ENCODE measurements around the gene SYCN. TPM values are rescaled to one million over a fixed set of nuclear protein-coding genes. Genes with fewer than 3 reads are reported as not detected.

SYCN gene
- total RNA-seq, 1 donor from 2014 or later = not detected

DNA sequence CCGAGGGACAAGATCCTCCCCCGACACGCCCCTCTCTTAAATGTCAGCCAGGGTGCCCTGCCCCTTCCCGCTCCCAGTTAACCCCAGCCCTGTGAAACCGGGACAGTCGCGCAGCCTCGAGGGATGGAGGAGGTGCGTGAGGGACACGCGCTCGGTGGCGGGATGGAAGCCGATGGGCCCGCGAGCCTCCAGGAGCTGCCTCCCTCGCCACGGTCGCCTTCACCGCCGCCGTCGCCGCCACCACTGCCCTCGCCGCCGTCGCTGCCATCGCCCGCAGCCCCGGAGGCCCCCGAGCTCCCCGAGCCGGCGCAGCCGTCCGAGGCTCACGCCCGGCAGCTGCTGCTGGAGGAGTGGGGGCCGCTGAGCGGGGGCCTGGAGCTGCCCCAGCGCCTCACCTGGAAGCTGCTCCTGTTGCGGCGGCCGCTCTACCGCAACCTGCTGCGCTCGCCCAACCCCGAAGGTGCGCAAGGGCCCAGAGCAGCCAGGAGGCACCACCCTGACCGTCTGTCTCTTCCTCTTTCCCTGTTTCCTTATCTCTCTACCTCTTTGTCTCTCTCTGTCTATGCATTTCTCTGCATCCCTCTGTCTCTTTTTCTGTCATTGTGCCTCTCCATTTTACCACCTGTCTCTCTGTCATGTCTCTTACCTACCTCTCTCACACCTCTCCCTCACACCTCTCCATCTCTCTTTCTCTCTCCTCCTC, 7.1 kb downstream of the SYCN start, which contains the start of gene NCCRP1:
TSS of gene NCCRP1 (plus strand) at position 105 of the 703 bp plus-strand sequence. CDS start at position 124, 19 bp downstream.
- no peaks in the 10 kb centered on the region for H3K9me3 Mint-ChIP-seq
- no peak within 1 kb of the TSS for H3K4me3 Mint-ChIP-seq (ENCODE audit: low read depth)
- peaks cover 5% of the 10 kb centered on the region for H3K4me1 Mint-ChIP-seq (ENCODE audit: low read depth)
- intact Hi-C loops (cut with micrococcal nuclease) = no loop called here
- peaks cover 51% of the 10 kb centered on the region for H3K27me3 Mint-ChIP-seq (ENCODE audit: low read depth)
- H3K27ac Mint-ChIP-seq = no peak within 1 kb of the TSS
- DNase-seq (ENCODE audit: low spot score) = no peak
- no peaks in the 10 kb centered on the region for H3K36me3 Mint-ChIP-seq (ENCODE audit: low read depth)

DNA sequence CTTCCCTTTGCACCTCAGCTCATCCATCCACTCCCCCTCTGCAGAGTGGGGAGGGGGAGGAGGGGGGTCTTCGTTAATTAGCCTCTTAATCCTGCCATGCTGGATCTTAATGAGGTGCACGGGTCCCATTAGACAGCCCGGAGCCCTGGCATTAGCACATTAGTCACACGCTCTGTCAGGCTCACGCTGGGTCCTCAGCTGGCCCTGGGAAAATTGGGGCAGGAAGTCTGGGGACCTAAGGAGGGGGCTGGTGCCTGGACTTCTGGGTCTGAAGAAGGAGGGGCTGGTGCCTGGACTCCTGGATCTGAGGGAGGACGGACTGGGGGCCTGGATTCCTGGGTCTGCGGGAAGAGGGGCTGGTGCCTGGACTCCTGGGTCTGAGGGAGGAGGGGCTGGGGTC, 7.7 kb downstream of the SYCN start:
- DNase-seq (ENCODE audit: low spot score) = no peak
- Mint-ChIP-seq H3K4me1 (ENCODE audit: low read depth) (peaks cover 5% of the 10 kb centered on the region), H3K9me3 (no peaks in the 10 kb centered on the region), H3K36me3 (ENCODE audit: low read depth) (no peaks in the 10 kb centered on the region), H3K4me3 (ENCODE audit: low read depth) (no peak overlapping the region), H3K27me3 (ENCODE audit: low read depth) (peaks cover 48% of the 10 kb centered on the region), H3K27ac (no peak overlapping the region)
- intact Hi-C loops (cut with micrococcal nuclease) = no loop called here

- peaks cover 46% of the 10 kb centered on the region for H3K27me3 Mint-ChIP-seq (ENCODE audit: low read depth)
- intact Hi-C loops (cut with micrococcal nuclease) = no loop called here
- H3K36me3 Mint-ChIP-seq (ENCODE audit: low read depth) = no peaks in the 10 kb centered on the region
- H3K27ac Mint-ChIP-seq = no peak overlapping the region
- DNase-seq (ENCODE audit: low spot score) = no peak
- no peak overlapping the region for H3K4me3 Mint-ChIP-seq (ENCODE audit: low read depth)
- peaks cover 5% of the 10 kb centered on the region for H3K4me1 Mint-ChIP-seq (ENCODE audit: low read depth)
- no peaks in the 10 kb centered on the region for H3K9me3 Mint-ChIP-seq
Observed at GRCh38 chr19:39195755-39196154, 8.3 kb downstream of the SYCN start.

DNA sequence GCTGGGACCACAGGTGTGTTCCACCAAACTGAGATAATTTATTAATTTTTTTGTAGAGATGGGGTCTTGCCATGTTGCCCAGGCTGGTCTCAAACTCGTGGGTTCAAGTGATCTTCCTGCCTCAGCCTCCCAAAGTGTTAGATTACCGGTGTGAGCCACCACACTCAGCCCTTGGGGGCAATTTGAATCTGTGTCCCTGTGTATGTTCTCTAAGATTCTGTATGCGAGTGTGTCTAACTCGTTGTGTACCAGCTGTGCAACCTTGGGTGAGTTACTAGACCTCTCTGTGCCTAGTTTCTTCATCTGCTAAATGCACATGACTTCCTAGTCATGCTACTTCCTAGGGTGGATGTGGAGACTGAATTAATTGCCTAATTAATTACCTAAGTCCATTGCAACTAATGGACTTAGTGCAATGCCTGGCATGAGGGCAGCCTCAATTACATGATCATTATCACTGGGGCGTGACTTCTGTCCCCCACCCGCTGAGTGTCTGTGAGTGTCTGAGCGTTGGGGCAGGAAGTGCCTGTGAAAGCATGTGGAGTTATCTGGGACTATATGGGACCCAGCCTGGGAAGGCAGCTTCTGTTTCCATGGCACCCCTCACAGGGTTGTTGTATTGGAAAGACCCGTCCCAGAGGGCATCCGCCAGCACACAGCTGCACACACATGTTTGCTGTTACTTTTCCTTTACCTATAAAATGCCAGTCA, 9.1 kb downstream of the SYCN start:
- no peak overlapping the region for H3K27ac Mint-ChIP-seq
- DNase-seq (ENCODE audit: low spot score) = no peak
- peaks cover 41% of the 10 kb centered on the region for H3K27me3 Mint-ChIP-seq (ENCODE audit: low read depth)
- H3K36me3 Mint-ChIP-seq (ENCODE audit: low read depth) = no peaks in the 10 kb centered on the region
- intact Hi-C loops (cut with micrococcal nuclease) = no loop called here
- no peak overlapping the region for H3K4me3 Mint-ChIP-seq (ENCODE audit: low read depth)
- no peaks in the 10 kb centered on the region for H3K9me3 Mint-ChIP-seq
- peaks cover 5% of the 10 kb centered on the region for H3K4me1 Mint-ChIP-seq (ENCODE audit: low read depth)

DNA sequence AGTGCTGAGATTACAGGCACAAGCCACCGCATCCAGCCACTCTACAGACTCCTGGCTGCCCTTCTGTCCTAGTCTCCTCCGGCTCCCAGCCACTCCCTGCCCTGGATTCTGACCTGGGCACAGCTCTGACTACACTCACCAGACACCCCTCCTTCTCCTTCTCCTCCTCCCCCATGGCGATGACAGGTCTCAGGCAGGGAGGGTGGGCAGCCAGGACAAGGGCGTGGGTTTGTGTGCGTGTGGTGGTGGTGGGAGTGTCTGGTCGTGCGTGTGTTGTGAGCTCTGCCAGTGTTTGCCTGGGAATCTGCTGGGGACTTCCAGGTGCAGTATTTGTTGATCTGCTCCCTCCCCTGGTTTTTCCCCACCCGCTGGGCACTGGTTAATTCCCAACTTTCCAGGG, 10.3 kb downstream of the SYCN start:
- Mint-ChIP-seq H3K27ac (no peak overlapping the region), H3K4me1 (ENCODE audit: low read depth) (peaks cover 5% of the 10 kb centered on the region), H3K4me3 (ENCODE audit: low read depth) (no peak overlapping the region), H3K9me3 (no peaks in the 10 kb centered on the region), H3K36me3 (ENCODE audit: low read depth) (no peaks in the 10 kb centered on the region), H3K27me3 (ENCODE audit: low read depth) (peaks cover 39% of the 10 kb centered on the region)
- intact Hi-C loops (cut with micrococcal nuclease) = no loop called here
- no peak for DNase-seq (ENCODE audit: low spot score)

DNA sequence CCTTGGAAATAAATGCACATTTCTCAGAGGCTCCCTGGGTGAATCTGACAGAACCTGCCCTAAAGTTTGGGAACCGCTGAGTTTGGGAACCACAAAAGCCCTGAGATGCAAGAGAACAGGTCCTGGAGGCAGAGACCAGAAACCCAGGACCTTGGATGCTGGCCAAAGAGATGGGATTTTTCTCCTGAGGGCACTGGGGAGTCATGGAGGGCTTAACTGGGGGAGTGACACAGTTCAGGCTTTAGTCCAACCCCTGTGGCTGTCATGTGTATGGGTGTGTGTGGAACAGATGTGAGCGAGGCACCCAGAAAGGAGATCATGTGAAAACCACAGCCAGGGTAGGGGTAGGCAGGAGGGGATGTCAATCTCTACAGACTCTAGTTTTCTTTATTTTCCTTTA, 11.2 kb downstream of the SYCN start:
- H3K4me3 Mint-ChIP-seq (ENCODE audit: low read depth) = no peak overlapping the region
- H3K36me3 Mint-ChIP-seq (ENCODE audit: low read depth) = no peaks in the 10 kb centered on the region
- no peaks in the 10 kb centered on the region for H3K9me3 Mint-ChIP-seq
- H3K27ac Mint-ChIP-seq = no peak overlapping the region
- peaks cover 5% of the 10 kb centered on the region for H3K4me1 Mint-ChIP-seq (ENCODE audit: low read depth)
- no peak for DNase-seq (ENCODE audit: low spot score)
- H3K27me3 Mint-ChIP-seq (ENCODE audit: low read depth) = peaks cover 30% of the 10 kb centered on the region
- intact Hi-C loops (cut with micrococcal nuclease) = no loop called here

DNA sequence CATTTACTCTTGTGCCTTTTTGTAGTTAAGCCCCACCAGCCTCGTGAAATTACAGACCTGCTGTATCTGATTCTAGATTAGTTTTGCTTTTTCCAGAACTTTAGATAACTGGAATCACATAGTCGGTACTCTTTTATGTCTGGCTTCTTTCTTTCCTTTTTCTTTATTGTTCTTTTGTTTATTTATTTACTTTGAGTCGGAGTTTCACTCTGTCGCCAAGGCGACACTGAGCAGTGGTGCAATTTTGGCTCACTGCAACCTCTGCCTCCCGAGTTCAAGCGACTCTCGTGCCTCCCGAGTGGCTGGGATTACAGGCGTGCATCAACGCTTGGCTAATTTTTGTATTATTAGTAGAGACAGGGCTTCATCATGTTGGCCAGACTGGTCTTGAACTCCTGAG, 13.3 kb downstream of the SYCN start:
- Mint-ChIP-seq H3K9me3 (no peaks in the 10 kb centered on the region), H3K27ac (no peak overlapping the region), H3K4me3 (ENCODE audit: low read depth) (no peak overlapping the region), H3K36me3 (ENCODE audit: low read depth) (no peaks in the 10 kb centered on the region), H3K27me3 (ENCODE audit: low read depth) (peaks cover 18% of the 10 kb centered on the region), H3K4me1 (ENCODE audit: low read depth) (no peaks in the 10 kb centered on the region)
- intact Hi-C loops (cut with micrococcal nuclease) = no loop called here
- no peak for DNase-seq (ENCODE audit: low spot score)

DNA sequence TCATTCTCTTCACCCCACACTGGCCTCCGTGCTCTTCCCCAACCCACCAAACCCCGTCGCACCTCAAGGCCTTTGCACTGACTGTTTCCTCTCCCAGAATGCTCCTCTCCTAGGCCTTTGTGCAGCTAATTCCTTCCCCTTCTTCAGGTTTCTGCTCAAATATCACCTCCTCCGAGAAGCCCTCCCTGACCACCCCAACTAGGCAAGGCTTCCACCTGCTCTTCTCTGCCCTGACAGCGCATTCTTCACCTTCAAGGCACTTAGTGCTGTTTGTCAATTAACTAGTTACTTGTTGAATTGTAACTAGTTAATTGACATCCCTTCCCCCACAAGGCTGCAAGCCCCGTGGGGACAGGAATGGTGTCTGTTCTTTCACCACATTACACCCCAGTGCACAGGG, 15.1 kb downstream of the SYCN start:
- no peak overlapping the region for H3K27ac Mint-ChIP-seq
- H3K36me3 Mint-ChIP-seq (ENCODE audit: low read depth) = no peaks in the 10 kb centered on the region
- H3K4me1 Mint-ChIP-seq (ENCODE audit: low read depth) = no peaks in the 10 kb centered on the region
- H3K27me3 Mint-ChIP-seq (ENCODE audit: low read depth) = peaks cover 8% of the 10 kb centered on the region
- H3K9me3 Mint-ChIP-seq = no peaks in the 10 kb centered on the region
- no peak for DNase-seq (ENCODE audit: low spot score)
- intact Hi-C loops (cut with micrococcal nuclease) = no loop called here
- no peak overlapping the region for H3K4me3 Mint-ChIP-seq (ENCODE audit: low read depth)

GRCh38 chr19:39187552-39187943, 16.5 kb downstream of the SYCN start:
- H3K4me1 Mint-ChIP-seq (ENCODE audit: low read depth) = no peaks in the 10 kb centered on the region
- no peak overlapping the region for H3K27ac Mint-ChIP-seq
- H3K9me3 Mint-ChIP-seq = no peaks in the 10 kb centered on the region
- intact Hi-C loops (cut with micrococcal nuclease) = loop anchor here (1.0 kb wide), 1 partner anchor 65 kb away; no protein-coding TSS in a partner anchor
- DNase-seq (ENCODE audit: low spot score) = no peak
- H3K36me3 Mint-ChIP-seq (ENCODE audit: low read depth) = no peaks in the 10 kb centered on the region
- H3K27me3 Mint-ChIP-seq (ENCODE audit: low read depth) = peaks cover 8% of the 10 kb centered on the region
- H3K4me3 Mint-ChIP-seq (ENCODE audit: low read depth) = no peak overlapping the region

DNA sequence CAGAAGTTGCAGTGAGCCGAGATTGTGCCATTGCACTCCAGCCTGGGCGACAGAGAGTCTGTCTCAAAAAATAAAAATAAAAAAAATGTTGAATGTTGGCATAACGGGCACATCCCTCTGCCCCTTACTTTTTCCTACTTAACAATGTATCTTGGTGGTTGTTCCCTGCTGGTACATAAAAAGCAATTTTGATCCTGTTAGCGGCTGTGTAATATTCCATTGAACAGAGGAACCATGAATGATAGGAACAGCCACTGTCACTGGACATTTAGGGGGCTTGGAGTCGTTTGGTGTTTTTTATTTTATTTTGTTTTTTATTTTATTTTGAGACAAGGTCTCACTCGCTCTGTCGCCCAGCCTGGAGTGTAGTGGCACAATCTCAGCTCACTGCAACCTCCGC, 17.7 kb downstream of the SYCN start:
- Mint-ChIP-seq H3K27me3 (ENCODE audit: low read depth) (peaks cover 6% of the 10 kb centered on the region), H3K4me1 (ENCODE audit: low read depth) (no peaks in the 10 kb centered on the region), H3K4me3 (ENCODE audit: low read depth) (no peak overlapping the region), H3K9me3 (no peaks in the 10 kb centered on the region), H3K27ac (no peak overlapping the region), H3K36me3 (ENCODE audit: low read depth) (no peaks in the 10 kb centered on the region)
- intact Hi-C loops (cut with micrococcal nuclease) = no loop called here
- no peak for DNase-seq (ENCODE audit: low spot score)

DNA sequence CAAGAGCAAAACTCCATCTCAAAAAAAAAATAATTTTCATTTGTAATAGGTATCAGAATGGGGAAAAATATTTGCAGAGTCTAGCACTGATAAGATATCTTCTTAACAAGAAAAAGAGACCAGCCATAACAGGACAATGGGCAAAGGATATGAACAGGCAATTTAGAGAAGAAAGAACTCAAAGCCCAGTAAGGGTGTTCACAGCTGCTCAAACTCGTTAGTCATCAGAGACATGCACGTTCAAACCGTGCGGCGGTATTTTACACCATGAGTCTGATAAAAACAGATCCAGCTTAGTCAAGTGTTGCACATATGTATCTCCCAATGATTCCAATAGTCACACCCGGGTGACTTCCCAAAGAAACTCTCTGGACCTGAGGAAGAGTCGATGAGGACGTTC, 21.0 kb downstream of the SYCN start:
- no peak overlapping the region for H3K27ac Mint-ChIP-seq
- no peaks in the 10 kb centered on the region for H3K9me3 Mint-ChIP-seq
- H3K4me3 Mint-ChIP-seq (ENCODE audit: low read depth) = no peak overlapping the region
- intact Hi-C loops (cut with micrococcal nuclease) = no loop called here
- DNase-seq (ENCODE audit: low spot score) = no peak
- no peaks in the 10 kb centered on the region for H3K27me3 Mint-ChIP-seq (ENCODE audit: low read depth)
- no peaks in the 10 kb centered on the region for H3K4me1 Mint-ChIP-seq (ENCODE audit: low read depth)
- H3K36me3 Mint-ChIP-seq (ENCODE audit: low read depth) = peaks cover 6% of the 10 kb centered on the region

DNA sequence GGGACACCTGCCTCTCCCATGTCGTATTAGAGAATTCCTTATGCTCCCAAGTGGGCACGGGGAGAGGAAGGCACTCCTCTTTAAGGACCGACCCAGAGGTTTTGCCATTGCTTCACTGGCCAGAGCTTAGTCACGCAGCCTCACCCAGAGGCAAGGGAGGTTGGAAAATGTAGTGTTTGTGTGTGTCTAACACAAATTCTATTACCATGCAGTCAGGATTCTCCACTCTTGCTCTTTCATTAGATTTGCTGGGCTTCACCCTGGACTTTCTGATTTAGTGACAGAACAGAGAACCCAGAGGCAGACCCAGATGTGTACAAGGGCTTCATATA, 21.9 kb downstream of the SYCN start:
- Mint-ChIP-seq H3K36me3 (ENCODE audit: low read depth) (peaks cover 7% of the 10 kb centered on the region), H3K4me3 (ENCODE audit: low read depth) (no peak overlapping the region), H3K27me3 (ENCODE audit: low read depth) (no peaks in the 10 kb centered on the region), H3K9me3 (no peaks in the 10 kb centered on the region), H3K27ac (no peak overlapping the region), H3K4me1 (ENCODE audit: low read depth) (no peaks in the 10 kb centered on the region)
- intact Hi-C loops (cut with micrococcal nuclease) = no loop called here
- no peak for DNase-seq (ENCODE audit: low spot score)

- Mint-ChIP-seq H3K27ac (no peak overlapping the region), H3K9me3 (no peaks in the 10 kb centered on the region), H3K4me3 (ENCODE audit: low read depth) (no peak overlapping the region), H3K36me3 (ENCODE audit: low read depth) (peaks cover 7% of the 10 kb centered on the region), H3K27me3 (ENCODE audit: low read depth) (no peaks in the 10 kb centered on the region), H3K4me1 (ENCODE audit: low read depth) (no peaks in the 10 kb centered on the region)
- no peak for DNase-seq (ENCODE audit: low spot score)
- intact Hi-C loops (cut with micrococcal nuclease) = no loop called here
Observed at GRCh38 chr19:39181500-39182173, 22.4 kb downstream of the SYCN start.
